ENCODE measurements around the gene CAPN15.

The CAPN15 gene

GRCh38 chr16:526181-527014, 1.1 kb upstream of the CAPN15 start:
- DNase-seq, result peak; percentile 19

GRCh38 chr16:528111-529011, 849 bp downstream of the CAPN15 start:
- peak; percentile 55 for DNase-seq

- no peak for DNase-seq
These were observed 1.6 kb downstream of the CAPN15 start for GRCh38 chr16:529012-529575.

GRCh38 chr16:530111-530817, 2.8 kb downstream of the CAPN15 start:
- DNase-seq, result no peak

- no peak for DNase-seq
These were observed 4.1 kb downstream of the CAPN15 start for GRCh38 chr16:531494-532125.

- no peak for DNase-seq
These were observed 6.0 kb downstream of the CAPN15 start for GRCh38 chr16:533391-534123.

- DNase-seq, result no peak
These were observed 6.6 kb downstream of the CAPN15 start for GRCh38 chr16:534135-534534.

GRCh38 chr16:534856-535445, 7.4 kb downstream of the CAPN15 start:
- DNase-seq, result no peak

- DNase-seq, result no peak
These were observed 8.2 kb downstream of the CAPN15 start for GRCh38 chr16:535446-536405.

- DNase-seq, result no peak
These were observed 9.2 kb downstream of the CAPN15 start for GRCh38 chr16:536746-537145.

- no peak for DNase-seq
These were observed 10.2 kb downstream of the CAPN15 start for GRCh38 chr16:537415-538335.

- DNase-seq, result no peak
These were observed 12.5 kb downstream of the CAPN15 start for GRCh38 chr16:539901-540530.

GRCh38 chr16:540645-541340, 13.3 kb downstream of the CAPN15 start:
- DNase-seq, result no peak

- no peak for DNase-seq
These were observed 16.0 kb downstream of the CAPN15 start for GRCh38 chr16:543301-544164.

- DNase-seq, result no peak
These were observed 17.0 kb downstream of the CAPN15 start for GRCh38 chr16:544517-544916.

- DNase-seq, result peak; percentile 34
These were observed 19.6 kb downstream of the CAPN15 start for GRCh38 chr16:546909-547770.
